Measurements from ENCODE around the gene FMN1.

GRCh38 chr15:32987067-32987466 lies 207.4 kb downstream of the FMN1 start:
- TF ChIP-seq CTCF (conservative IDR thresholded peaks at IDR 0.05; ENCODE audit: low read depth, low read length) (no peak), EZH2 (IDR thresholded peaks at IDR 0.05; ENCODE audit: low read length, unreplicated experiment) (no peak)

Measured in PC-3 (cell line).